ENCODE measurements around the gene AKR7A2.

GRCh38 chr1:19327301-19327700 is 15.4 kb upstream of the AKR7A2 start:
- TF ChIP-seq CTCF (IDR thresholded peaks at IDR 0.05): no peak
- TF ChIP-seq POLR2A (IDR thresholded peaks at IDR 0.05): no peak

Data from vagina (tissue), 2 donors.